Stimulated activated CD8-positive, alpha-beta memory T cell treated with anti-CD3 and anti-CD28 coated beads, Interleukin-7, amount 100 ng/mL, for 24 hours (primary cell): ENCODE measurements around the gene ADAT2.

Source experiments
- DNase-seq: peaks from one replicate; pipeline ENCODE4 v3.0.0-alpha.2; 2020; ENCODE audit warnings: low read depth

ADAT2 gene

DNA sequence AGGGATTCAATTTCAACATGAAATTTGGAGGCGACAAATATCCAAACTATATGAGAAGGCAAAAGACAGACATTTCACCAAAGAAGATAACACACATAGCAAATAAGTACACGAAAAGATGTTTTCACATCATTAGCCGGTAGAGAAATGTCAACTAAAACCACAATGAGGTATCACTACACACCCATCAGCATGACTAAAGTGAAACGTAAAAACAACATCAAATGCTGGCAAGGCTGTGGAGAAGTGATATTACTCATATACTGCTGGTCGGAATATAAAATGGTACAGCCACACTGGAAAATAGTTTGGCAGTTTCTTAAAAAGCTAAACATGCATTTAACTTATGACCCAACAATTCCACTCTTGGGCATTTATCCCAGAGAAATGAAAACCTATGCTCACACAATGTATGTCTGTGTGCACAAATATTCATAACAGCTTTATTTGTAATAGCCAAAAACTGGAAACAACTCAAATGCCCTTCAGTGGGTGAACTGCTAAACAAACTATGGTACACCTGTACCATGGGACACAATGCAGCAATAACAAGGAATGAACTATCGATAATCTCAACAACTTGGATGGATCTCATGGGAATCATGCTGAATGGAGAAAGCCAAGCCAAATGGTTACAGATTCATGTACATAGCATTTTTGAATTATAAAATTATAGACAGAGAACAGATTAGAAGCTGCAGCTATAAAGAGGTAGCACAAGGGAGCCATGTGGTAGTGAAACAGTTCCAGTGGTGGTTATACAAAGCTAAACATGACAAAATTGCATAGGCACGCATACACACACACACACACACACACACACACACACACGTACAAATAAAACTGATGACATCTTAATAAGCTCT, 8.6 kb downstream of the ADAT2 start:
- DNase-seq: no peak

GRCh38 chr6:143441010-143441409, 9.5 kb downstream of the ADAT2 start:
- no peak for DNase-seq

DNA sequence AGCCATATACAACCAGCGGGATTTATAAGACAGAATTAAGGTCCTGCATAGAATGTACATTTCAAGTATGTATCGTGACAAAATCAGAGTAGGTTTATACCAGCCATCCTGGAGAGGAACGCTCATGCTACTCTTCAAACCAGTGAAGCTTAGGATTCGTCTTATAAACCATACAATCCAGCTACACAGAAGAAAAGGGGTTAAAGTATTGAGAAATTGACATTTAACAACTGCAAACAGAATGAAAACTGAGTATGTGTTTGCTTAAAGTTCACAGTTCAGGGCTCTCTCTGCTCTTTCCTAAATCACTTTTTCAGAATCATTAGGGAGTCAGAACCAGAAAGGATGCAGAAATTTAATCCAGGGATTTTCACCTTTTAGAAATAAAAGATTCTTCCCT, 17.9 kb downstream of the ADAT2 start:
- DNase-seq: no peak

DNA sequence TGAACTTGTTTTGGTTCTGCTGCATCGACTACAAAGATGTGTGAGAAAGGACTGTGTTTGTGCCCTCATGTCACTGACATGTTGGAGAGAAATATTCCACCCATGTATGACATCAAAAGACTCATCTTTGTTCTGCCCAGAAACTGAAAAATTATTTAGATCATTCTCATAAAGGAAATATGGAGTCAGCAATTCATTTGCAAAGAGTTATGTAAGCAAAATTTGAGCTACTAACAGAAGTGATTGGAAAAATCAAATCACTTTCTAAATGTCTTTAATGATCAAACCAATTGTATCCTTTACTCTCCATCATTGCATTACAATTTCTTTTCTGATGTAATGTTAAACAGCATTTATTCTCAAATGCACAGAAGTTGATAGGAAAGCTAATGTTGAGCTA, 19.3 kb downstream of the ADAT2 start:
- DNase-seq: no peak

- no peak for DNase-seq
Observed at GRCh38 chr6:143429970-143430369, 20.5 kb downstream of the ADAT2 start.

DNA sequence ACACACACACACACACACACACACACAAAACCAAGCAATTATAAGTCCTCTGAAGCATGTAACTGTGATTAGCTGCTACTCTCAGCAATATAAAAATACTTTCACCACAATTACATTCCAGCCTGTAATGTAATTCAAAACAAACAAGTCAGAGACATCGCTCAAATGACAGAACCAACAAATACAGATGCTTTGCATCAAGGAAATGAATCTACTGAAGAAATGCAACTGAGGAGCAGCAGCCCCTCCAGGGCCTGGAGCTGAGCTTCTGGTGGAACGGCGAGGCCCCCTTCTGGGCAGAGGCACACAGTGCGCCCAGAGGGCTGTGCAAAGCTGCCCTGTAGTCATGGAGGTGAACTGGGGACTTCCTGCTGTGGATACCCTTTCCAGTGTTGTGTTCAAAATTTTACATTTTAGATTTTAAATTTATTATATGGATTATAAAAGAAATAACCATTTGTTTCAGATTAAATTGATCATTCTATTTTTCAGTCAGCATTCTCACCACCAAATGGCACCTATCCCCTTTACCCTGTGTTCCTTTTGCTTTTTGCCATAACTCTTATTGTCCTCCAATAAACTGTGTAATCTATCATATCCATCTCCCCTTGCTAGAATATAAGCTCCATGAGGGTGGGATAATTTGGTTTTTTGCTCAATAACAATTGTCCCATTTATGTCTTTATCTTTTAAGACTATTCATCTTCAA, 23.2 kb downstream of the ADAT2 start:
- no peak for DNase-seq

DNA sequence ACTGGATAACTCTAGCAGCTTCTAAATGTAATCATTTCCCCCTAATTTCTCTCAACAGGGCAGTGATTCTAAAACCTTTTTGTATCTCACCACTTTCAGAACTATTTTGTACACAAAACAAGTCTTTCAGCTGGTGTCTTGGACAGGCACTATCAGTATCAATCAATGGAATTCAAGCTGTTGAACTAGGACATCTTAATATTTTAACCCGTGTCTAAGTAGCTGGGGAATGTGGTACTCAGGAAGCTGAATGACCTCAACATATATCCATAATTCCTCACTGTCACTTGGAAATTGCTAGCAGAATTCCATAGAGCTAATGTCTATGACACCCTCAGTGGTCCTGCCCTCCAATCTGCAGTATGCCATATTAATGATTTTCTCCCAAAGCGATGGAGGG, 24.5 kb downstream of the ADAT2 start:
- DNase-seq: no peak

DNA sequence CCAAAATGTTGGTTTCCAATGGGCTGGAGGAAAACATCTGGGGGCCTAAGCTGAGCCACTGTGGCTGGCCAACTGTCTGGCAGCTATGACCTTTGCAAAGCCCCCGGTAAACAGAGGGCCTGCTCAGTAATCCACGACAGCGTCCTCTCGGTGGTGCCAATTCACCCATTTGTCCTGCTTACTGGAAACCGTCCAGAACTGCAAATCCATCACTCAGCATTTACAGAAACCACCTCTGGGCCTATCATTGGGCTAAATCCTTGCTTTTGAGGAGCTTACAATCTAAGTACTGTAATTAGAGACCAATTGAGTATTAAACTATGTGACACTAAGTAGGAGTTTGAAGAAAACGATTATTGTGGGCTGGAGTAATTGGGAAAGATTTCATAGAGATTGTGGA, 31.0 kb downstream of the ADAT2 start:
- no peak for DNase-seq

DNA sequence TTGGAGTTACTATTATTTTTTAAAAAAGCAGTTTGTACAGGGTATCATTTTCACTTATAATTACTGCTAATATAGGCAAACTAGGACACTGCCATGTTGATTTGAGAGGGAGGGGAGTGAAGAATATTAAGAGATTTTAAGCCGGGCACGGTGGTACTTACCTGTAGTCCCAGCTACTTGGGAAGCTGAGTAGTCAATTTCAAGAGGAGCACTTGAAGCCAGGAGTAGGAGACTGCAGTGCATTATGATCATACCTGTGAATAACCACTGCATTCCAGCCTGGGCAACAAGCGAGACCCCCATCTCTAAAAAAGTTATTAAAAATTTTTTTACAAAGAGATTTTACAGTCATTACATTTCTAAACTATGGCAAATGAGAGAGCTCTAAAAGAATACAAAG, 35.7 kb downstream of the ADAT2 start:
- no peak for DNase-seq

- DNase-seq: no peak
Observed at GRCh38 chr6:143410859-143411270, 39.6 kb downstream of the ADAT2 start.

GRCh38 chr6:143408787-143409162, 41.7 kb downstream of the ADAT2 start:
- no peak for DNase-seq

GRCh38 chr6:143408151-143408786, 42.2 kb downstream of the ADAT2 start:
- no peak for DNase-seq

DNA sequence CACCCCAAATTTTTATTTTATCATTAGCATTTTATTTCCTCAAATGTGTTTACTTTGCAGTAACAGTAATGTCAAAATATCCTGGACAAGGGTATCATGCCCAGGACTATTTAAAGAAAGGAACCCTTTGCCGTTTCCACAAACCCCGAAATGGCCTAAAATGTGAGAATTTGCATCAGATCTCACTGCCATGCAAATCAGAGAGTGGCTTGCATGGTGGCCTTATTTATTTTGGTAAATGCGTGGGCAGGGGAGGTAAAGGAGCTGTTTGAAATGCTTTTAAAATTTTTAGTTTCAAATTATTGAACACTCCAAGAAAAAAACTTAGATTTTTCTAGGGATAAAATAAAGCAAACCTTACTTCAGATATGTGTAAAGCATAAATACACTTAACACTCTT, 43.8 kb downstream of the ADAT2 start:
- DNase-seq: no peak

DNA sequence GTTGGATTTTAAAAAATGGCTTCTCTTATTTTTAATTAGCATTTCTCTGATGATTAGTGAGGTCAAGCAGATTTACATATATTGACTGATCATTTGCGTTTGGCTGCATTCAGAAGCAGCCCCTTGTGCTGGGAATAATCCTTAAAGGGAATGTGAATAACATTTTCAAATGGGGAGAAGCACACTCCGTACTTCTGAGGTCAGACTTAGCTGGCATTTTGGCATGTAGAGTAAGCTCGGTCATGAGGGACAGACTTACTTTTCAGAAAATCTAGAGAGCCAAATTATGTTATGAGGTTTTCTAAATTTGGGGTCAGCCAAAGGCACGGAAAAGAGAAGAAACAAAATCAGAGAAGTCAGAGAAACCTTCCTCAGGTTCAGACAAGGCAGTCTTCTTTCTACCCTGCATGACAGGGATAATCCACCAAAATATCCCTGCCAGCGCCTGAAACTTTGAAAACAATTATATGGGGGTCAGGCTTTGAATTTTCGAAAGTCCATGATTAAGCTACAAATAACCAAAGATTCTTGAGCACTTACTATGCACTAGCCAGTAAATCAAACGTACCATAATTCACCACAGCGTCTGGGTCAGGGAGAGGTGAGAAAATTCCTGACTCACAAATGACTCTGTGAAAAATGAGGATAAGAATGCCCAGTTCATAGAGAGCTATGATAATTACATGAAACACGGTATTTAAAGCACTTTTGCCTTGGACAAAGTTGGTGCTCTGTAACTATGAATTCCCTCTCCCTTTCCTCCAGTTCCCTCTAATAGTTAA, 44.9 kb downstream of the ADAT2 start:
- DNase-seq: no peak

DNA sequence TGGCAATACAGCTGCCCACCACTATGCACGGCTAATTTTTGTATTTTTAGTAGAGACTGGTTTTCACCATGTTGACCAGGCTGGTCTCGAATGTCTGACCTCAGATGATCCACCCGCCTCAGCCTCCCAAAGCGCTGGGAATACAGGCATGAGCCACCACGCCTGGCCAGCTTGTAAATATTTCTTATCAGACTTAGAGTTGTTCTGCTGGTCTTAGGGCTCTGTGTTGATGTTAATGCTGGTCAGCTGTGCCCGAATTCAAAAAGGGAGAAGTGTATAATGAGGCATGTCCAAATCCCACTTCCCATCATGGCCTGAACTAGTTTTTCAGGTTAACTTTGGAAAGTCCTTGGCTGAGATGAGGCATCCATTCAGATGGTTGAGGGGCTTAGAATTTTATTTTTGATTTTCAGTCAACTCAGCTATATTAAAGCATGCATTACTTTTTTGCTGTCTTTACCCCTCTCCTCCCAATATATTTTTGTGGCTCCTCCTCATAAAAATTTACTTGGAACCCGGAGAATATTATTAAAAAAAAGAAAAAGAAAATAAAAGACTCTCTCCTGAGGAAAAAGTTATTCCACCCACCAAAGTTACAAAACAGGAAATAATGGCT, 47.7 kb downstream of the ADAT2 start:
- no peak for DNase-seq

DNA sequence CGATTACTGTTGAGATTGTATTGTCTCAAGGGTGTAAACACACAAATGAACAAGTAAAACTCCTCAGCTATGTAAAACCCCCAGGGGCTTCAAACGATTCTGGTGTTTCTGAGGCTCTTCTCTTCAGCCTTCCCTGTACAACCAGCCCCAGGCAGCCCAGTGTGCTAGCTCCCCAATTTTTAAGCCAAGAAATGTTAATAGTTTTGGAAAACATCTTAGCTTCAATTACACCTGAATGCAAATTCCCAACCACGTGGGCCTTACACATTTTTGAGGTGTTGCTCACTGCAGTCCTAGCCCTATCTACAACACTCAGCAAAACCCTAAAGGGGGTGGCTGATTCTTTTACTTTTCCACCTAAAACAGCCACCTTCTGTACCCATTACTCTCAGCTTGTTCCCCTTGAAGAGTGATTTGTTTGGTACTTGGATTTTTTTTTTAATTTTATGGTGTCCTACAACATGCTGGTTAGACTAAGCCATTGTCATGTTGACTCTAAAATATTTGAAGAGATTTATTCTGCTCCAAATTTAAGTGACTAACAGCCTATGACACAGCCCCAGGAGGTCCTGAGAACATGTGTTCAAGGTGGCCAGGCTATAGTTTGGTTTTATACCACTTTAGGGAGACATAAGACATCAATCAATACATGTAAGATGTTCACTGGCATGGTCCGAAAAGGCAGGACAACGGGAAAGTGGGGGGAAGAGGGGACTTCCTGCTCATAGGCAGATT, 48.7 kb downstream of the ADAT2 start:
- no peak for DNase-seq

DNA sequence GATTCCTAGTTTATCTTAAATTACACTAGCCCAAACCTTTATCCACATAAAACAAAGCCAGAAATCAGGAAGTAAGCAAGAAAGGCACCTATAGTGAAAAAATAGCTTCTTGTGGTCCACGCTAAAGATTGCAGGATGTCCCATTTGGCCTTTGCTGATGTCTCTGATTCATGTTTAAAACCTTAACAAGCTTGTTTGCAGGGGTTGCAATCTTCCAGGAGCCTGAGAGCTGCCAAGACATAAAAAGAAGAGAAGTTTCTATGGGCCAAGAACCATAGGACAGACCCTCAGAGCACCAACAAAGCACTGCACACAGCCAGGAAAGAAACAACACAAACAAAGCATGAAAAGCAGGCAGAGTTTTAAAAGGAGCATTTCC, 49.4 kb downstream of the ADAT2 start:
- DNase-seq: no peak

- no peak for DNase-seq
Observed at GRCh38 chr6:143400258-143401067, 50.0 kb downstream of the ADAT2 start.

DNA sequence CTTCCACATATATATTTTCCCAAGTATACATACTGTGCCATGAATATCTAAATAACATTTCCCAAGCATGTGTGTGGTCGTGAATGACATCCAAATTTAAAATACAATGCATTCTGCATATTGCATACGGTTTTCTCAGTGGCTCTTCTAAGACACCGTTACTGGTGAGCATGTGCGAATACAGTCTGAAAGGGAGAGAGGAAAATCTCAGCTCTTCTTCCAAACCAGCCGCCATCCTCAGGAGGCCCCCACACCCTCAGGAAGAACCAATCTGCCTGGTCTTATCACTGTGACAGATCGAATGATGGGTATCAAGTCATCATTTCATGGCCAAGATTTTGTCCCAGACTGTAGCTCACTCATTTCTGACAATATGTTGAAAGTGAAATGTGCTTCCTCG, 50.7 kb downstream of the ADAT2 start:
- DNase-seq: no peak

- no peak for DNase-seq
Observed at GRCh38 chr6:143399176-143399575, 51.3 kb downstream of the ADAT2 start.
